Measurements from ENCODE around the gene TSR3. TPM values are rescaled to one million over a fixed set of nuclear protein-coding genes. Genes with fewer than 3 reads are reported as not detected.

The TSR3 gene
- total and polyA plus RNA-seq, 2 experiments from 2014 or later: 105 to 110 TPM

DNA sequence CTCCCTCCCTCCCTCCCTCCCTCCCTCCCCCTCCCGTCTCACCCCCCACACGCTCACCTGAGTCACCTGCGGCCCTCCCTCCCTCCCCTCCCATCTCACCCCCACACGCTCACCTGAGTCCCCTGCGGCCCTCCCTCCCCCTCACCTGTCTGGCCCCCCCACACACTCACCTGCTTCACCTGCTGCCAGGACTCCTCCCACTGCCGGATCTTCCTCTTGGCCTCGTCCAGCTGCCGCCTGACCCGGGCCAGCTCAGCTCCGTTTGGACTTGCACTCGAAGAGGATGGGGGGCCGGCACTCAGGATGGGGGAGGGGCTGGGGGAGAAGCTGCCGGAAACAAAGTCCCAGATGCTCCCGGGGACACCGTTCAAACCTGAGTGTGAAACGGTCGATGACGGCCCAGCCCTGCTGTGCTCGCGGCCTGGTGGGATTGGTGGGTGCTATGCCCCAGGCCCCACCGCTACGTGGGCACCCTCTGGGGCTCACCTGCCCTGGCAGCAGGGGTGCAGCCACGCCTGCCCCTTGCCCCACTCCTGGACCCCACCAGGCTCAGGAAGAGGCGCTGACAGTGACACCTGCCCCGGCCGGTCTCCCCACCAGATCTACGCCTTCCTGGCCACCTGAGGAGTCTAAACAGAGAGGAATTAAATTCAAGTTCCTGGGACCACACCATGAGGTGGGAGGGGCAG, 16.0 kb upstream of the TSR3 start:
- Histone ChIP-seq H3K4me3 (no peak overlapping the region), H4K20me1 (ENCODE audit: insufficient read depth) (no peaks in the 10 kb centered on the region), H3K4me1 (ENCODE audit: insufficient read depth) (no peaks in the 10 kb centered on the region), H3K9me2 (ENCODE audit: insufficient read depth) (no peaks in the 10 kb centered on the region), H3F3A (ENCODE audit: insufficient read depth) (no peaks in the 10 kb centered on the region), H3K36me3 (ENCODE audit: low read depth) (peaks cover 13% of the 10 kb centered on the region), H3K79me2 (ENCODE audit: insufficient read depth) (peaks cover 13% of the 10 kb centered on the region), H2AFZ (no peak overlapping the region), H3K4me2 (ENCODE audit: unreplicated experiment) (no peak overlapping the region), H3K27me3 (replicated peaks; ENCODE audit: insufficient read depth) (no peaks in the 10 kb centered on the region), H3K9ac (no peak overlapping the region), H3K27ac (no peak overlapping the region), H3K9me3 (ENCODE audit: low read depth) (no peaks in the 10 kb centered on the region)
- no peak for DNase-seq
- no peak for TF ChIP-seq EZH2 (IDR thresholded peaks at IDR 0.05; ENCODE audit: insufficient read depth, poor library complexity, severe bottlenecking)
- in situ Hi-C loops (cut with MboI): no loop called here
- 77 to 78% methylated on average over 18 to 27 of the region's 27 CpGs for WGBS, 2 experiments (ENCODE audit: low coverage in 1 of 2, low lambda C conversion rate in 2 of 2, missing lambda C conversion rate in 2 of 2)

- TF ChIP-seq EZH2phosphoT487 (IDR thresholded peaks at IDR 0.05; ENCODE audit: insufficient read depth, low read depth) (no peak), EZH2 (IDR thresholded peaks at IDR 0.05; ENCODE audit: insufficient read depth, poor library complexity, severe bottlenecking) (no peak)
- Histone ChIP-seq H3F3A (ENCODE audit: insufficient read depth) (no peaks in the 10 kb centered on the region), H3K27ac (no peak overlapping the region), H3K79me2 (ENCODE audit: insufficient read depth) (peaks cover 21% of the 10 kb centered on the region), H3K9ac (no peak overlapping the region), H3K4me3 (no peak overlapping the region), H3K9me3 (ENCODE audit: low read depth) (no peaks in the 10 kb centered on the region), H3K4me1 (ENCODE audit: insufficient read depth) (no peaks in the 10 kb centered on the region), H3K9me2 (ENCODE audit: insufficient read depth) (no peaks in the 10 kb centered on the region), H4K20me1 (ENCODE audit: insufficient read depth) (no peaks in the 10 kb centered on the region), H2AFZ (no peak overlapping the region), H3K27me3 (replicated peaks; ENCODE audit: insufficient read depth) (no peaks in the 10 kb centered on the region), H3K36me3 (ENCODE audit: low read depth) (peaks cover 14% of the 10 kb centered on the region), H3K4me2 (ENCODE audit: unreplicated experiment) (no peak overlapping the region)
- WGBS, 2 experiments (ENCODE audit: low coverage in 1 of 2, low lambda C conversion rate in 2 of 2, missing lambda C conversion rate in 2 of 2): 93 to 94% methylated on average over 16 to 18 of the region's 24 CpGs
- in situ Hi-C loops (cut with MboI): no loop called here
- no peak for DNase-seq
Observed at GRCh38 chr16:1366712-1367299, 15.1 kb upstream of the TSR3 start.

GRCh38 chr16:1366060-1366711, 14.5 kb upstream of the TSR3 start:
- Histone ChIP-seq H3K27ac (no peak overlapping the region), H3F3A (ENCODE audit: insufficient read depth) (no peaks in the 10 kb centered on the region), H3K9me3 (ENCODE audit: low read depth) (no peaks in the 10 kb centered on the region), H3K27me3 (replicated peaks; ENCODE audit: insufficient read depth) (no peaks in the 10 kb centered on the region), H3K4me1 (ENCODE audit: insufficient read depth) (no peaks in the 10 kb centered on the region), H3K9ac (no peak overlapping the region), H3K79me2 (ENCODE audit: insufficient read depth) (peaks cover 27% of the 10 kb centered on the region), H3K36me3 (ENCODE audit: low read depth) (peaks cover 14% of the 10 kb centered on the region), H3K4me2 (ENCODE audit: unreplicated experiment) (no peak overlapping the region), H3K4me3 (no peak overlapping the region), H4K20me1 (ENCODE audit: insufficient read depth) (no peaks in the 10 kb centered on the region), H3K9me2 (ENCODE audit: insufficient read depth) (no peaks in the 10 kb centered on the region), H2AFZ (no peak overlapping the region)
- TF ChIP-seq EZH2phosphoT487 (IDR thresholded peaks at IDR 0.05; ENCODE audit: insufficient read depth, low read depth) (no peak), EZH2 (IDR thresholded peaks at IDR 0.05; ENCODE audit: insufficient read depth, poor library complexity, severe bottlenecking) (no peak)
- WGBS, 2 experiments (ENCODE audit: low coverage in 1 of 2, low lambda C conversion rate in 2 of 2, missing lambda C conversion rate in 2 of 2): 91% methylated on average over 29 of the region's 29 CpGs
- no peak for DNase-seq
- in situ Hi-C loops (cut with MboI): no loop called here

GRCh38 chr16:1364510-1364909, 12.8 kb upstream of the TSR3 start:
- H3K9me3 ChIP-seq (ENCODE audit: low read depth): no peaks in the 10 kb centered on the region
- no peaks in the 10 kb centered on the region for H4K20me1 ChIP-seq (ENCODE audit: insufficient read depth)
- no peak for TF ChIP-seq EZH2 (IDR thresholded peaks at IDR 0.05; ENCODE audit: insufficient read depth, poor library complexity, severe bottlenecking)
- no peak for TF ChIP-seq EZH2phosphoT487 (IDR thresholded peaks at IDR 0.05; ENCODE audit: insufficient read depth, low read depth)
- H2AFZ ChIP-seq: no peak overlapping the region
- H3K4me3 ChIP-seq: no peak overlapping the region
- 86 to 88% methylated on average over 21 to 22 of the region's 22 CpGs for WGBS, 2 experiments (ENCODE audit: low coverage in 1 of 2, low lambda C conversion rate in 2 of 2, missing lambda C conversion rate in 2 of 2)
- H3K36me3 ChIP-seq (ENCODE audit: low read depth): peaks cover 14% of the 10 kb centered on the region
- DNase-seq: no peak
- no peaks in the 10 kb centered on the region for H3K9me2 ChIP-seq (ENCODE audit: insufficient read depth)
- H3K79me2 ChIP-seq (ENCODE audit: insufficient read depth): peaks cover 44% of the 10 kb centered on the region
- H3K9ac ChIP-seq: no peak overlapping the region
- no peak overlapping the region for H3K4me2 ChIP-seq (ENCODE audit: unreplicated experiment)
- H3F3A ChIP-seq (ENCODE audit: insufficient read depth): no peaks in the 10 kb centered on the region
- H3K27me3 ChIP-seq (replicated peaks; ENCODE audit: insufficient read depth): no peaks in the 10 kb centered on the region
- no peaks in the 10 kb centered on the region for H3K4me1 ChIP-seq (ENCODE audit: insufficient read depth)
- no peak overlapping the region for H3K27ac ChIP-seq
- in situ Hi-C loops (cut with MboI): no loop called here

Measured in GM23248 (cell line).